Prostate gland (tissue), 2 donors: ENCODE results near the gene CDC45.

Source experiments
- CTCF ChIP-seq, 4 experiments: fragments of 200-600 bp in 2 of 4; fragments of 450-650 bp in 2 of 4; sonication (generic) in 2 of 4; IDR thresholded peaks; 1 replicate in 3 of 4; 2 replicates in 1 of 4; pipeline ENCODE4 v1.5.1; 2016 to 2019; ENCODE audit warnings: antibody characterized with exemption in 4 of 4, mild to moderate bottlenecking in 2 of 4, moderate library complexity in 2 of 4
- POLR2A ChIP-seq: fragments of 450-650 bp; IDR thresholded peaks from one replicate; pipeline ENCODE4 v1.6.1; 2016; ENCODE audit warnings: antibody characterized with exemption, mild to moderate bottlenecking
- POLR2AphosphoS5 ChIP-seq: sonication (generic); formaldehyde crosslinking; IDR thresholded peaks from one replicate; pipeline ENCODE4 v1.6.1; 2017; ENCODE audit warnings: antibody characterized with exemption

- TF ChIP-seq CTCF (IDR thresholded peaks at IDR 0.05) (no peak), POLR2A (no peak), POLR2AphosphoS5 (no peak)
These were observed 15.0 kb downstream of the CDC45 start for GRCh38 chr22:19494676-19495173.
